DND-41 (cell line): Measurements from ENCODE around the gene OR52N2.

Experiments
- CTCF ChIP-seq: IDR thresholded peaks from 2 replicates; pipeline ENCODE4 v1.5.1; 2012; ENCODE audit warnings: borderline replicate concordance, low read length, moderate library complexity, mild to moderate bottlenecking; ENCODE audit not compliant: poor library complexity, severe bottlenecking; ENCODE audit errors: extremely low read depth
- EZH2 ChIP-seq: IDR thresholded peaks from 3 replicates; pipeline ENCODE4 v1.6.1; 2012; ENCODE audit warnings: borderline replicate concordance, low read depth, mild to moderate bottlenecking, moderate library complexity, low read length, inconsistent platforms; ENCODE audit not compliant: severe bottlenecking

GRCh38 chr11:5808500-5809121 is at the start of gene OR52N2:
- peak; percentile 91 for TF ChIP-seq CTCF
- peak; percentile 25 for TF ChIP-seq EZH2
